Bone marrow (tissue), 2 donors: ENCODE data around the gene NKX1-2.

Experiments
- DNase-seq, 2 donors: peaks; one replicate each; lab custom pipeline; 2025; lab: John Stamatoyannopoulos, UW

NKX1-2 gene

DNA sequence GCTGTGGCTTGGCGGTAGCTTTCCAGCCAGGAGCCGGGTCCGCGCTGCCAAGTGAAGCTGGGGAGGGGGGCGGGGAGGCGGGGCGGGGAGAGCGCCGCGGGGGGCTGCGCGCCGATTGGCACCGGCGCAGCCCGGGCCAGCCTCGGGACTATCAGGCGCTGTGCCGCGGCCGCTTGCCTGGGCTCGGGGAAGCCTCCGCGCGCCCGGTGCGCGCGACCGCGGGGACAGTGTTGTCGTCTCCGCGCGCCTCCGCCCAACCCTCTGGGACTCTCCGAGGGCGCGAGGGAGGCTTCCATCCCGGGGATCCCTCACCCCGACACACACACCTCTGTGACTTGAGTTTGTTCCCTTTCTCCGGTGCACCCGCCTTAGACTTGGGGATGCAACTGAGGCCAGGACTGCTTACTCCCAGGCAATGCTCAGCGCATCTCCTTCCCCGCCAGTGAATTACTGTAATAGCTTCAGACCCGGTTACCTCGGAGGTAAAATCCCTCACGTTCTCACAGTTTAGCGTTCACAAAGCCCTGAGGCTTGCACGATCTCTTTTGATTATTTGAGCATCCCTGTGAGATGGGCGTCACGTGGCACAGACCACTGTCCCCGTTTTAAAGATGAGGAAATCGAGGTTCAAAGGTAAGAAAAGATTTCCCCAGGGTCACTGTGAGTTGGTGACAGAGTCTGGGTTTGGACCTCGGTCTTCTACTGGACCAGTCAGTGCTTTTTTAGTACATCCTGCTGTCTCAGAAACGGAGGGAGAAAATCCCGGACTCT, at the start of gene NKX1-2:
Gene NKX1-2 (minus strand): TSS at position 24 of the 771 bp plus-strand sequence. CDS start 92 bp downstream, outside the sequence.
- no peak for DNase-seq

DNA sequence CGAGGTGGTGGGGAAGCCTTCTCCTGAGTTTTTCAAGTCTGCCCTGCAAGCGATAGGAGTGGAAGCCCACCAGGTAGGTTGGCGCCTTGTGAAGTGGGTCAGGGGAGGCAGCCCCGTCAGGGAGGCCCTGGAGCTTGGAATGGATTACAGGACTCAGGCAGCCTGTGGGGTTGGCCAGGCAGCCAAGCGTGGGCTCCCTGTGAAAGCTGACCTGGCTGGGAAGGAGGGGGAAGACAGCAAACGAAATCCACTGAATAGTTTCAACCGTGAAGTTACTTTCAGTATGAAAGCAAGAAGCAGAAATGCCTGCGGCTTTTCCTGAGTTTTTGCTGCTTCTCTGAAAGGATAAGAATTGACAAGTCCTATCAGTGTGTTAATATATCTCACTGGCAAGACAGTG, 48.2 kb upstream of the NKX1-2 start:
- no peak for DNase-seq

DNA sequence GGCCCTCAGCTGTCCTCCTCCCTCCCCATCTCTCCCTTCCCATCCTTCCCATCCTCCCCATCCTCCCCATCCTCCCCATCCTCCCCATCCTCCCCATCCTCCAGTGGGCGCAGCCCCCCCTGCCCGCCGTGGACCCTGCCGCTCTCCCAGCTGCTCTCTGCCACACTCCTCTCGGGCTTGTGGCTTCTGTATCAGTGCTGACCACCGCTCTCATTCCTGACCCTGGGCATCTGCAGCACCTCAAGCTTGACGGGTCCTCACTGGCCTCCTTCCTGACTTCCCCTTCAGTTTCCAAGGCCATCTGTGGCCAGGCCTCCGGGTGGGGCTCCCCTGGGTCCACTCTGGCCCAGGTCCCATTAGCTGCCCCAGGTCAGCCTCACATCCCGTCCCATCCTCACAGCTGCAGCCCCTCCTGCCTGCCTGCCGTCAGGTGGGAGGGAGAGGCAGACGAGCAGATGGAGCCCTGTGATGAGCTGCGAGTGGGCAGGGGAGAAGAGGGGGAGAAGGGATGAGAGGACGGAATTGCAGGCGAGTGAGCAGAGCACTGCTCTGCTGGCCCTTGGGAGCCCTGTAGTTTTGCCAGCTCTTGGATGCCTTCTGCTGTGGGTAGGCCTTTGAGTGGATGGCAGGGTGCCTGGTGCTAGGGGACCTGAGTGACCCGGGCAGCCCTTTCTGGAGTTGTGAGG, 47.5 kb upstream of the NKX1-2 start:
- no peak for DNase-seq

DNA sequence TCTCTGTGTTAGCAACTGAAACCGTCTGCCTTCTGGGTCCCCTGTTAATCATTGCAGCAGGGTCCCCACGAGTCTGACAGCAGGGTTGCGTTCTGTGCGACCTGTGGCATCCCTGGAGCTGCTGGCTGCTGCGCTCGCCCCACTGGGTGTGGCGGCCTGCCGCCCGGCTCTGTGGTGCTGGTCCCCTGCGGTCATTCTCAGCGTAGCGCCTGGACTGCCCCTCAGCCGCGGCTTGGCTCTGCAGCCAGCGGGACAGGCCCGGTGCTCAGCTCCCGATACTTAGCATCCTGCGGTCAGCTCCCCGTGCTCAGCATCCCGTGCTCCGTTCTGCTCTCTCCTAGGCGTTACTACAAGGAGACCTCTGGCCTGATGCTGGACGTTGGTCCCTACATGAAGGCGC, 46.8 kb upstream of the NKX1-2 start:
- DNase-seq, result no peak

DNA sequence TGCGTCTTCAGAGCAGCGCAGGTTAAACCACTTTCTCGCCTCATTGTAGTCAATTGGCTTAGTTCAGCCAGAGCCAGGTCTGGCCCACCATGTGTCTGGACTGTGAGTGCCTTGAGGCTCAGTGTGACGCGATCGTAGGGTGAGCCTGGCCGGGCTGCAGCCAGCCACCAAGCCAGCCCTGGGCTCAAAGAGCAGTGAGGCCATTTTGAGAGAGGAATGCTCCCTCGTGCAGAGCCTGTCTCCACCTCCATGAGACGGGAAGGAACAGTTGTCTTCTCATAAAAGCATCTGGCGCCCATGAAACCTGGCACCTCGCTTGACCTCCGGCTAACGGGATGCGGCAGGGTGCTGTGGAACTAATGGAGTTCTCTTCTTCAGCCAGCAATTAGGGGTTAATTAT, 46.3 kb upstream of the NKX1-2 start:
- no peak for DNase-seq

DNA sequence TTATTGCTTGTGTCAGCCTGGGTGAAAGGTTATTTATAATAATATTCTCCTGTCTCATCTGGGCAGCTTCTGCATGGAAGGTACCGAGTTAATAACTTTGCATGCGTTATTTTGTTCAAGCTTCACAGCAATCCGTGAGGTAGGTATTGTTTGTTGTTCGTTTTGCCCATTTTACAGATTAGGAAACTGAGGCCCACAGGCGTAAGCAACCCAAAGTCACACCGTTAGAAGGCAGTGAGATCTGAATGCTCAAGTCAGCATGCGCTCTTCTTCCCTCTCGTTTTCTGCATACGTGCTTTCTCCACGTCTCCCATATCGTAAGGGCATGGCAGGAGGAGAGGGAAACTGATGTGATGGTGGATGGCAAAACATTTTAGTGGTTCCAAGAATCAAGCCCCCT, 45.9 kb upstream of the NKX1-2 start:
- no peak for DNase-seq

DNA sequence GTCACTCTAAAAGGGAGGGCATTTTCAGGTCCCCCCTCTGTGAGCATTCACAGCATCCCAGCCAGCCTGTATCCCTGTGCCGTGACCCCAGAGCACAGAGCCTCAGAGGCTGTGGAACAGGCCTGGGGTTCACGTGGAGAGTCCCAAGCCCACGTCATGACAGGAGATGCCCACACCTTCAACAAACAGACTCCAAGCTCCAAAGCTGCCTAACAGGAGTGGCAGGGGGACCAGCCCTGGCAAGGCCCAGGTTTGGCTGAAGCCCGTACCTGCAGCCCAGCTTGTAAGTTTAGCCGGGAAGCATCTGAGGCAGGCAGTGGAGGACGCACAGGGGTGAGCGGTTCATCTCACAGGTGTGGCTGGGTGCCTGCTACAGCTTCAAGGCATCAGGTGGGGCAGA, 45.3 kb upstream of the NKX1-2 start:
- DNase-seq, result no peak

DNA sequence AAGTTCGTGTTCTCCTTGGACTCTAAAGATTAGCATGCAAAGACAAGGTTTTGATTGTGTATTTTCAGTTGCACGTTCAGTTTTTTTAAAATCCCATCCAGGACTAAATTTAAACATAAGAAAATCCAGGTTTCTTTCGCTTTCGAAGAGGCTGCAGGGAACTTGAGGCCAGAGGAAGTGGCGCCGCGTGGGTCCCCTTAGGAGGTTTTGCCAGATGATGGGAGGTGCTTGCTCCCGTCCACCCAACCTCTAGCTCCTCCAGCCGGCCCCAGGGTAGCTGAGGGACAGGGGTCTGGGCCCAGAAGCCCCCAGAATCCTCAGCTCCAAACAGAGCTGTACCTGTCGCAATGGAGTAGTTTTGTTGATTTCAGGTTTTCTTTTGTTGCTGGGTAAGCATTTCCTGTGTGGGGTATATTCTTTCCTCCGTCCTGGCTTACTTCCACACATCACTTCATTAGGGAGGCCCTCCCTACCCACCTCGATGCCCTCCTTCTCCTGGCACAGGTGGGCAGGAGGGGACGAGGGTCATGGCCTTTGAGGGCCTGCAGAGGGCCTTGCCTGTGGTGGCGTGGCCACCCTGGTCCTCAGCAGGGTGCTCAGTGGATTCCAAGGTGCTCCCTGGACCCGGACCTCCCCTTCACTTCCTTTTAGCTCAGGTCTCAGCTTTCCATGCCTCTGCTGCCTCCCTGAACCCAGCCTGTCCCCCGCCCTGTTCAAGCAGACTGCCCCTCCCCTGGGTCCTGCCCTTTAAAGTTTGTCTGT, 44.4 kb upstream of the NKX1-2 start:
- no peak for DNase-seq

DNA sequence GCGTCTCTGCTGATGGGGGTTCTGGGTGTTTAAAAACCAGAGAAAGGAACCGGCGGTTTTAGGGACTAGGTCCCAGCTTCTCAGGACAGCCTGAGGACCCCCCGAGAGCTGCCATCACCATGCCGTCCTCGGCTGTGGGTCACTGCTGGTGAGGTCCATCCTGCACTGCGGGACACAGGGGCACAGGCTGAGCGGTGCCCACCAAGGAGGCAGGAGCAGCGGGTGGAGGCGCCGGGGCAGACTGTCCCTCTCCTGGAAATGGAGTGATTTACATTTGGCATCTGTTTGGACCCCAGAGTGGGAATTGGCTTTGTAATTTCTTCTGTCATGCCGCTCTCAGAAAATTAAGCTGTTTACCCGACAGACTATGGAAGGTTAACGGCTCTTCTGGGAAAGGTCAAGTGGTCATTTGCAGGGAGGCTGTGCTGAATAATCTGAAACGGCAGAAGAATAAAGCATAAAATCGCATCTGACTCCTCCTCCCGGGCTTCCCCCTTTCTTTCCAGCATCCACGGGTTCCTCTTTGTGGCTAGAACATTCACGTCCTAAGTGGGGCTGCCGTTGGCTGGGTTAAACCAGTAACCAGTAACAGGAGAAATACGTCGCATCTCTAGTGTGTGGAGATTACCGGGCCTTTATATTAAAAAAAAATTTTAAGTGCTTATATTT, 43.5 kb upstream of the NKX1-2 start:
- DNase-seq, result peak in 1 of 2 donors; percentile 9

DNA sequence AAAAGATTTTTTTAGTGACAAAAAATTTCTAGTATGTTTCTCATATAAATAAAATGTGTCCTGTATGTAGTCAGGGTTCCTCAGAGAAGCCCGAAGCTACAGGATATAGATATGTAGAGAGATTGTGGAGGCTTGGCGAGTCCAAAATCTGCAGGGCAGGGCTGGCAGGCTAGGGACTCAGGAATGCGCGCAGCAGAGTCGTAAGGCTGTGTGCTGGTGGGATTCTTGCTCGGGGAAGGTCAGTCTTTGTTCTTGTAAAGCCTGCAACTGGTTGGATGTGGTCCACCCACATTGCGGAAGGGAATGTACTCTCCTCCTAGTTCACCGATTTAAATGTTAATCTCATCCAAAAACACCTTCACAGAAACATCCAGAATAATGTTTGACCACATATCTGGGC, 42.4 kb upstream of the NKX1-2 start:
- DNase-seq, result no peak

DNA sequence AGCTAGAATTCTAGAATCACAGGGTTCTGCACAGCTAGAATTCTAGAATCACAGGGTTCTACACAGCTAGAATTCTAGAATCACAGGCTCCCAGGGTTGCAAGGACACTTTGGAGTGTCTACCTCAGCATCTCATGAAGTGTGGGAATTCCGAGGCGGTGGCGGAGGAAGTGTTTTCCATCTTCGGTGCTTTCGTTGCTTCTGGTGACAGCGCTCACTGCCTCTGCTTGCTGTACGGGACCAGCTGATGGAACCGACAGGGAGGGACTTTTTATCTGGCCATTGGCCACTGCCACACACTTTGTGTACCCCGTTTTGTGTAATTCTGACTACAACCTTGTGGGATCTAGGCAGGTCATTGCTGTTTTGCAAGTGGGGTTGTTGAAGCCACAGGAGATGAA, 41.3 kb upstream of the NKX1-2 start:
- no peak for DNase-seq

DNA sequence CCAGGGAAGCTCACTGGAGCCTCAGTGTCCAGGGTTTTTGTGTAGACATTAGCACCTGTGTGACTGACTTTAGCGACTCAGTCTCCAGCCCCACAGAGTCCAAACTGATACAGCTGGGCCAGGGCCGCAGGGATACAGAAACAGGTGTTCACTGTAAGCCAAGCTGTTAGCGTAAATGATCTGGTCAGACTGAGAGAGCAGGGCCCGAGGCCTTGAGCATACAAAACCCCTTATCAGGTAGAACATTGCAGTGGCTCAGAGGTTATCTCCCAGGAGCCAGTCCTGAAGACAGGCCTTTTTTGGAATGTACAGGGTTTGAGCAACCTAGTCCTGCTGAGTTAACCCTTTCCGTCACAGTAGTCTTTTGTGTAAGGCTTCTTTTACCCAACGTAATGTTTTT, 36.8 kb upstream of the NKX1-2 start:
- DNase-seq, result no peak

DNA sequence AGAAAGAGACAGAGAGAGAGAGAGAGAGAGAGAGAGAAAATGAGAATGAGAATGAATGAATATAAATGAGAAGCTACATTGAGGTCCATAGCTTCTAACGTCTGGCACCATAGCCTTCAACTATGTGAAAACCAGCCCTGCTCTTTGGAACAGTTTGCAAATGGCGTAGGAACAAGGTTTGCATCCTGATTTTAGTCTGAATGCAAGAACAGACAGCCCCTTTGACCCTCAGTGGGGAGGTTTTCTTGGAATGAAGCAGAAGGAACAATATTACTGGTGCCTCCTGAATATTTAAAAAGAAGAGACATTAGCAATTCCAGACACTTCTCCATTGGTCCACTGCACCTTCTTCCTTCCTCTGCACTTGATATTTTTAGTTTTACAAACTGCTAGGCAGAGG, 34.8 kb upstream of the NKX1-2 start:
- no peak for DNase-seq

DNA sequence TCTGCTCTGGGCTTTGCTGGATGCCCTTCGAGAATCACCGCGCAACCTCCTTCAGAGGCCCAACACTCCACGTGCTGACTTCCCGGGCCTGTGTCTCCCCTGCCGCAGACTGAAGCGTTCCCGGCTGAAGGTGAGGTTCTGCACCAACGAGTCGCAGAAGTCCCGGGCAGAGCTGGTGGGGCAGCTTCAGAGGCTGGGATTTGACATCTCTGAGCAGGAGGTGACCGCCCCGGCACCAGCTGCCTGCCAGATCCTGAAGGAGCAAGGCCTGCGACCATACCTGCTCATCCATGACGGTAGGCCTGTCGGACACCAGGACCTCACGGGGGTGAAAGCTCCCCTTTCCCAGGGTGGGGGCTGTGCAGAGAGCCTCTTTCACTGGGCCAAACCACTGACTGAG, 34.2 kb upstream of the NKX1-2 start:
- no peak for DNase-seq

DNA sequence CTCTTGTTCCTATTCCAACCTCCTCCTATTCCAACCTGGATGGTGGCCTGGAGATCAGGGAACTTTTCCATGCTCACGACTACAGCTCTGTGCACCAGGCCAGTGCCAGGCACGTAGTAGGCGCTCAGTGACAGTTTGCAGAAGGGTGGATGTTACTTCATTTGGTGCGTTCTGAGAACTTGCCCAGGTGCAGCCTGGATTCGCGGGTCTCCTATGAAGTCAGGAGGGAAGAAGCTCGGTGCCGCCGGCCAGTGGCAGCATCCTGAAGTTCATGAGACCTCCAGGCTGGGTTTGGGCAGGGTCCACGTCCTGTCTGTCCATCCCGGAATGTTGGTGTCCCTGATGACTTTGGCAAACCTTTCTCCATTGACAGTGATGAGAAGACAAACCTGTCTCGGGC, 33.0 kb upstream of the NKX1-2 start:
- DNase-seq, result no peak

DNA sequence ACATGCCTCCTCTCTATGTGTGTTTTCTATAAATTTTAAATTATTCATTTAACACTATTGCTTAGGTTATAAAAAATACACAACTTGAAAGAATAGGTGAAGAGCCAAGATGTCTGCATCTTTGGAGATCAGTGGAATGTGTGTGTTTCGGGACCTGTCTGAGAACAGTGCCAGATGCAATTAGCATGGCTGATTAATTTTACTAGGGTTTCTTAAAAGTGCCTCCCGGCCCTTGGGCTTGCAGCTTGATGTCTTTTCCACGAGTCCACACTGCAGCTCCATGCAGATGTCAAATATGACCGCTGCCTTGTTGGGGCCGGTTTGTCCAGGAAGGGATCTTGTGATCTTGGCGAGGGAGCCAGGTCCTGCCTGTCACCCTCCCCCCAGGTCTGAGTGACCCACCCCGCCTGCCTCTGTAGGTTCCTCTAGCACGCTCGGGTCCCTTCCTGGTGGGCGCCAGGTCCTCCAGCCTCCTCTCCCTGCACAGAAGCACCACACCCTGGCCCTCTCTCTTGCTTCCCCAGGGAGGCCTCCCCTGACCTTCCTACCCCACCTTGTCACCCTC, 32.5 kb upstream of the NKX1-2 start:
- no peak for DNase-seq

DNA sequence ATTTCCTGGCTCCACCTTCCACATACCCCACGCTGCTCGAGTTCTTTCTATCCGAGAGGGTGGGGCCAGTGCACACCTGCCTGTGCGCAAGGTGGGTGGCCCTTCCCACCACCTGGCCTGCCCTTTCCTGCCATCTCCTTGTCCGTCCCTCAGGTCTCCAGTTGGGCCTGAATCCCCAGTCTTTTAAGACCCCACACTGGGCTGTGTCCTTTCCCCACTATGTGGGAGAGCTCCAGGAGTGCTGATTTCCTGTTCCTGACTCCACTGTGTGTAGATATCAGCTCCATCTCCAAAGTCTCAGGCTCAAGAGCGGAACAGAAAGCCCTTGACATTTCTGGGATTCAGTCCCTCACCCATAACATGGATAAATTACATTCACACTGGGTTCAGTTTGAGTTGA, 31.9 kb upstream of the NKX1-2 start:
- no peak for DNase-seq

DNA sequence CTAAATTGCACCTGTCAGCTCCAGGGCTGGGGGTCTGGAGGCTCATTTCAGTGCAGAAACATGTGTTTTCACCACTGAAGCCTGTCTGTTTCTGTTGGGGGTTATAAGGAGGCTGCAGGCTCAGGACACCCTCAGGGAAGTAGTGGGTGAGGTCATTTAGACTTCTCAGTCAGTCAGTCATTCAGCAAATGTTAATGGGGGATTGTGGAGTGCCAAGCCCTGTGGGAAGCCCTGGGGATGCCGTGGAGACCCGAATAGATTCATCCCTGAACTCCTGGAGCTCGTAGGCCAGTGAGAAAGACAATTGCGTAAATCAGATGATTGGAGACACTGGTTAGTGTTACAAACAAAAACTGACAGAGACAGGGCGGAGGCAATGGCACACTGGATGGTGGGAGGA, 31.0 kb upstream of the NKX1-2 start:
- DNase-seq, result no peak

DNA sequence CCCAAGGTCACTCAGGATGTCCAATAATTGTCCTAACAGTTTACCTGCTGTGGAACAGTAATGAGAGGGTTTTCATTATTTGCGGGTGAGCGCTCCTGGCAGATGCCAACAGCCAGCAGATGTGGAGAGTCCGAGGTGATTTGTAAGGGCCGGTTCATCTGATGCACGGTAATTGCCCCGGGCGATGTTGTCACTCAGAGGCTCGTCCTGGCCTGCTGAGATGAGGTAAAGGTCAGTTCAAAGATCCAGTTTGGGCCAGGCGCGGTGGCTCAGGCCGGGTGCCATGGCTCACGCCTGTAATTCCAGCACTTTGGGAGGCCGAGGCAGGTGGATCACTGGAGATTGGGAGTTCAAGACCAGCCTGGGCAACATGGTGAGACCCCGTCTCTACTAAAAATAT, 28.7 kb upstream of the NKX1-2 start:
- no peak for DNase-seq

DNA sequence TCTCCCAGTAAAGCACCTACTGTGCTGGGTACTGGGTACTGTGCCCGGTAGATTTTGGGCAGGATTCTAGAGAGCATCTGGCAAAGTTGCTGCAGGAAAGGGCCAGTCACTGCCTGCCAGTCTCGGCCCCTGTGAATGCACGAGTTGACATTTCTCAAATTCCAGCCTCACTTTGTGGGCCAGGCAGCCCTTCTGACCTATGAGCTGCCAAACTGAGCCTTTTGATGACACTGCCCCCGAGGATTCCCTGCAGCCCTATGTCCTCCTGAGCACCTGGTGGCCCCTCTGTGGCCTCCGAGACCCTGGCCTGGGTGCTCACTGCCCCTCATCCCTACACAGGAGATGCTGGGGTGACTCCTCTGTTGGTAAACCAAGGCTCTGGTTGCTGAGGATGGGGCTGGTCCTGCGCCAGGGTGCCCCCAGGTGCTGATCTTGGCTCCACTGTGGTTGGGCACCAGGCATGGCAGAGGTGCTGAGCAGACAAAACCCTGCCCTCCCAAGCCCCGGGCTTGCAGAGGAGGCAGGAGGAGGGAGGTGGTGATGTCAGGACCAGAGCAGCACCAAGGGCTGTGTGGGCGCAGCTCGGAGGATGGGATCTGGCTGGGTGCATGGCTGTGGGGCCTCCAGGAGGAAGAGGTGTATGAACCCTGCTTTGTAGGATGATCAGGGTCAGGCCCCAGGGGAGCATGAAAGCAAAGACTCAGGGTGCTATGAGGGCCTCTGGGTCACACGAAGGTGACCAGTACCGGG, 28.0 kb upstream of the NKX1-2 start:
- no peak for DNase-seq

DNA sequence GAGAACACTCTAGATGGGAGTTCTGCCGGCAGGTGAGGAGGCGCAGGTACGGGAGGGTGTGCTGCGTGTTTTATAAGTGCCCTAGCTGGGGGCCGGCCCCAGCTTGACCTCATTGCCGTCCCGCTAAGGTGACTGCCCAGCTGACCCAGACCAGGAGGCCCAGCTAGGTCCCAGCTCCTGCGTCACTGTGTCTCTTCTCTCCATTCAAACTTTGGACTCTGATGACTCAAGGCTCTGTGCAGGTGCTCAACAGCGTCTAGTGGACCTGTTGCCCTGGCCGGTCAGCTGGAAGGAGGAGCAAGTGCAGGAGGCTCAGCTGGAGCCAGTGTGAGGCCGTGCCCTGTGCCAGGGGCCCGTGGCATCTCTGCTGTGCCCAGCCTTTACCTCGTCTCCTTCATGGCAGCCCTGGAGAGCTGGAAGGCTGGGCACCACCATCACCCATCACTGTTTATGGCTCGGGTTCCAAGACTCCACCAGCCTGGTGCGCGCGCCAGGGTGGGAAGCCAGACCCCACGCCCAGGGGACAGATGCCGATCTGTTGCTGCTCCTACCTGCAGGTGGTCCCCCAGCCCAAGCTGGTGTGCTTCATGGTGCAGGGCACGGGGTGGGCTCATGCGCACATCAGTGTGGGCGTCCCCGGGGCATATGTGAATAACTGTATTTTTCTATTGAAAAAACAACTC, 26.3 kb upstream of the NKX1-2 start:
- no peak for DNase-seq
